ENCODE results near the gene RNF130.

GRCh38 chr5:180097163-180097894 lies 25.8 kb upstream of the RNF130 start:
- TF ChIP-seq, protein P1, sequence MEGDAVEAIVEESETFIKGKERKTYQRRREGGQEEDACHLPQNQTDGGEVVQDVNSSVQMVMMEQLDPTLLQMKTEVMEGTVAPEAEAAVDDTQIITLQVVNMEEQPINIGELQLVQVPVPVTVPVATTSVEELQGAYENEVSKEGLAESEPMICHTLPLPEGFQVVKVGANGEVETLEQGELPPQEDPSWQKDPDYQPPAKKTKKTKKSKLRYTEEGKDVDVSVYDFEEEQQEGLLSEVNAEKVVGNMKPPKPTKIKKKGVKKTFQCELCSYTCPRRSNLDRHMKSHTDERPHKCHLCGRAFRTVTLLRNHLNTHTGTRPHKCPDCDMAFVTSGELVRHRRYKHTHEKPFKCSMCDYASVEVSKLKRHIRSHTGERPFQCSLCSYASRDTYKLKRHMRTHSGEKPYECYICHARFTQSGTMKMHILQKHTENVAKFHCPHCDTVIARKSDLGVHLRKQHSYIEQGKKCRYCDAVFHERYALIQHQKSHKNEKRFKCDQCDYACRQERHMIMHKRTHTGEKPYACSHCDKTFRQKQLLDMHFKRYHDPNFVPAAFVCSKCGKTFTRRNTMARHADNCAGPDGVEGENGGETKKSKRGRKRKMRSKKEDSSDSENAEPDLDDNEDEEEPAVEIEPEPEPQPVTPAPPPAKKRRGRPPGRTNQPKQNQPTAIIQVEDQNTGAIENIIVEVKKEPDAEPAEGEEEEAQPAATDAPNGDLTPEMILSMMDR (conservative IDR thresholded peaks at IDR 0.05; ENCODE audit: low read depth, low read length), result no peak
- TF ChIP-seq EZH2 (IDR thresholded peaks at IDR 0.05; ENCODE audit: borderline replicate concordance, low read depth, low read length, poor library complexity, severe bottlenecking), result no peak

Measured in A673 (cell line).